Fibroblast of peridontal ligament (primary cell): ENCODE results near the gene TSPEAR.
"Not testable (repeated sequence)": the region's sequence is repeated elsewhere in the genome, so short reads cannot be mapped to it uniquely, and the experiment has no call there.

Experiments used
- DNase-seq: peaks from one replicate; pipeline ENCODE4 v3.0.0-alpha.2; 2010; ENCODE audit errors: extremely low read depth

TSPEAR gene

GRCh38 chr21:44627831-44628233 lies 83.5 kb downstream of the TSPEAR start:
- DNase-seq = not testable (repeated sequence)

GRCh38 chr21:44627181-44627822 lies 84.1 kb downstream of the TSPEAR start:
- DNase-seq = not testable (repeated sequence)

- DNase-seq = no peak
Observed at GRCh38 chr21:44626673-44627143, 84.7 kb downstream of the TSPEAR start, which contains the start of gene KRTAP10-9. Gene KRTAP10-9, plus strand, starts transcription at chr21:44627093. Its CDS starts 79 bp downstream, at chr21:44627172.

- no peak for DNase-seq
Observed at GRCh38 chr21:44626262-44626661, 85.1 kb downstream of the TSPEAR start.

- no peak for DNase-seq
Observed at GRCh38 chr21:44625756-44626155, 85.6 kb downstream of the TSPEAR start.

- DNase-seq = no peak
Observed at GRCh38 chr21:44623575-44623974, 87.8 kb downstream of the TSPEAR start.

- no peak for DNase-seq
Observed at GRCh38 chr21:44619886-44620285, 91.5 kb downstream of the TSPEAR start.

GRCh38 chr21:44618909-44619308 lies 92.5 kb downstream of the TSPEAR start:
- DNase-seq = no peak

GRCh38 chr21:44618504-44618903 lies 92.9 kb downstream of the TSPEAR start:
- no peak for DNase-seq

- DNase-seq = no peak
Observed at GRCh38 chr21:44617071-44617501, 94.3 kb downstream of the TSPEAR start.

- no peak for DNase-seq
Observed at GRCh38 chr21:44616591-44616926, 94.8 kb downstream of the TSPEAR start.

GRCh38 chr21:44615911-44616590 lies 95.3 kb downstream of the TSPEAR start:
- no peak for DNase-seq

- no peak for DNase-seq
Observed at GRCh38 chr21:44615466-44615865, 95.9 kb downstream of the TSPEAR start.

GRCh38 chr21:44614961-44615391 lies 96.4 kb downstream of the TSPEAR start:
- no peak for DNase-seq

- DNase-seq = no peak
Observed at GRCh38 chr21:44614161-44614631, 97.2 kb downstream of the TSPEAR start.

- DNase-seq = no peak
Observed at GRCh38 chr21:44613386-44614155, 97.8 kb downstream of the TSPEAR start.

GRCh38 chr21:44612669-44613229 lies 98.6 kb downstream of the TSPEAR start:
- DNase-seq = no peak

- DNase-seq = no peak
Observed at GRCh38 chr21:44612029-44612486, 99.3 kb downstream of the TSPEAR start, which contains the start of gene KRTAP10-8. Gene KRTAP10-8, plus strand, starts transcription at chr21:44612079. Its CDS starts 22 bp downstream, at chr21:44612101.

GRCh38 chr21:44611551-44611950 lies 99.8 kb downstream of the TSPEAR start:
- DNase-seq = no peak

- DNase-seq = not testable (repeated sequence)
Observed at GRCh38 chr21:44610157-44610843, 101.1 kb downstream of the TSPEAR start.

- DNase-seq = no peak
Observed at GRCh38 chr21:44609193-44609592, 102.2 kb downstream of the TSPEAR start.
